GM23338 (cell line): Measurements from ENCODE around the gene BNC1. TPM values are rescaled to one million over a fixed set of nuclear protein-coding genes. Genes with fewer than 3 reads are reported as not detected.
"Not testable (repeated sequence)": the region's sequence is repeated elsewhere in the genome, so short reads cannot be mapped to it uniquely, and the experiment has no call there.

Experiments
- ATAC-seq: fragments of 200-7000 bp; cut with Tn5 transposase; 3 replicates; pipeline ENCODE4 v1.9.1; 2020
- DNase-seq: peaks from one replicate; pipeline ENCODE4 v3.0.0-alpha.2; 2015; ENCODE audit warnings: low spot score
- H2AFZ ChIP-seq: fragments of 200-600 bp; sonication (generic); 2 replicates; pipeline ENCODE4 v1.8.0; 2016; ENCODE audit warnings: antibody characterized with exemption, mild to moderate bottlenecking, moderate library complexity
- H3F3A ChIP-seq: fragments of 200-600 bp; sonication (generic); replicated peaks from 2 replicates; pipeline ENCODE4 v1.8.0; 2017; ENCODE audit warnings: antibody characterized with exemption, mixed run types, low read depth
- H3K27ac ChIP-seq: fragments of 200-600 bp; sonication (generic); 2 replicates; pipeline ENCODE4 v1.6.1; 2016; ENCODE audit warnings: low read depth
- H3K27me3 ChIP-seq: fragments of 200-600 bp; sonication (generic); 2 replicates; pipeline ENCODE4 v1.8.0; 2016; ENCODE audit warnings: mild to moderate bottlenecking, mixed run types, moderate library complexity; ENCODE audit not compliant: insufficient read depth
- H3K36me3 ChIP-seq: fragments of 200-600 bp; sonication (generic); 2 replicates; pipeline ENCODE4 v1.8.0; 2016; ENCODE audit warnings: mild to moderate bottlenecking; ENCODE audit not compliant: insufficient read depth
- H3K4me1 ChIP-seq: fragments of 200-600 bp; sonication (generic); 2 replicates; pipeline ENCODE4 v1.8.0; 2016; ENCODE audit warnings: mild to moderate bottlenecking, moderate library complexity; ENCODE audit not compliant: insufficient read depth
- H3K4me2 ChIP-seq: fragments of 200-600 bp; sonication (generic); 2 replicates; pipeline ENCODE4 v1.7.1; 2017; ENCODE audit warnings: mixed run types
- H3K4me3 ChIP-seq: fragments of 200-600 bp; sonication (generic); 2 replicates; pipeline ENCODE4 v1.6.1; 2016; ENCODE audit warnings: mixed run types
- H3K79me2 ChIP-seq: fragments of 200-600 bp; sonication (generic); replicated peaks from 2 replicates; pipeline ENCODE4 v1.8.0; 2017; ENCODE audit warnings: mild to moderate bottlenecking; ENCODE audit not compliant: insufficient read depth
- H3K9me2 ChIP-seq: fragments of 200-600 bp; sonication (generic); 2 replicates; pipeline ENCODE4 v1.8.0; 2017; ENCODE audit not compliant: insufficient read depth
- H4K20me1 ChIP-seq: fragments of 200-600 bp; sonication (generic); replicated peaks from 2 replicates; pipeline ENCODE4 v1.8.0; 2017; ENCODE audit warnings: mild to moderate bottlenecking; ENCODE audit not compliant: insufficient read depth
- H3K27ac Mint-ChIP-seq: 2 replicates; pipeline ENCODE4 v1.8.0; 2020; ENCODE audit warnings: inconsistent platforms, mild to moderate bottlenecking, moderate library complexity, mixed read lengths
- H3K27me3 Mint-ChIP-seq: 3 replicates; pipeline ENCODE4 v1.8.0; 2022; ENCODE audit warnings: low read depth, mild to moderate bottlenecking, moderate library complexity, mixed read lengths, inconsistent platforms; ENCODE audit not compliant: insufficient read depth, poor library complexity
- H3K36me3 Mint-ChIP-seq: 3 replicates; pipeline ENCODE4 v1.8.0; 2021; ENCODE audit warnings: low read depth, mild to moderate bottlenecking, inconsistent platforms, moderate library complexity, mixed read lengths
- H3K4me1 Mint-ChIP-seq: 3 replicates; pipeline ENCODE4 v1.8.0; 2020; ENCODE audit warnings: mild to moderate bottlenecking, inconsistent platforms, mixed read lengths
- H3K4me3 Mint-ChIP-seq: 3 replicates; pipeline ENCODE4 v1.8.0; 2021; ENCODE audit warnings: moderate library complexity, mild to moderate bottlenecking, inconsistent platforms, mixed read lengths
- H3K9me3 Mint-ChIP-seq: 3 replicates; pipeline ENCODE4 v1.8.0; 2020; ENCODE audit warnings: moderate library complexity, mild to moderate bottlenecking, inconsistent platforms, mixed read lengths
- EZH2phosphoT487 ChIP-seq: fragments of 200-600 bp; sonication (generic); IDR thresholded peaks from one replicate; pipeline ENCODE4 v1.8.1; 2018; ENCODE audit warnings: antibody characterized with exemption; ENCODE audit not compliant: unreplicated experiment
- JUNB ChIP-seq: IDR thresholded peaks from one replicate; pipeline ENCODE4 v1.6.1; 2016; ENCODE audit warnings: antibody characterized with exemption; ENCODE audit not compliant: unreplicated experiment
- NANOG ChIP-seq: IDR thresholded peaks from 2 replicates; pipeline ENCODE4 v1.6.1; 2016; ENCODE audit warnings: antibody characterized with exemption, borderline replicate concordance
- POLR2AphosphoS5 ChIP-seq: IDR thresholded peaks from 2 replicates; pipeline ENCODE4 v1.6.1; 2016; ENCODE audit warnings: antibody characterized with exemption, low read depth
- REST ChIP-seq: IDR thresholded peaks from one replicate; pipeline ENCODE4 v1.6.1; 2018; ENCODE audit warnings: antibody characterized with exemption; ENCODE audit not compliant: unreplicated experiment
- STAT1 ChIP-seq: IDR thresholded peaks from one replicate; pipeline ENCODE4 v1.6.1; 2016; ENCODE audit warnings: antibody characterized with exemption; ENCODE audit not compliant: unreplicated experiment
- ZNF331 ChIP-seq: fragments of 250-450 bp; sonication (Bioruptor Pico); IDR thresholded peaks from 2 replicates; pipeline ENCODE4 v1.5.0; 2020; ENCODE audit warnings: low read depth, mild to moderate bottlenecking, moderate library complexity
- polyA plus RNA-seq: library from polyadenylated mRNA; unstranded; fragments of >200 nt; fragmentation: Nextera tagmentation; extraction: Ambion mirVana; gene quantifications from 2 replicates; pipeline ENCODE4 v1.2.1, GENCODE V29; 2016
- total RNA-seq: library from RNA; depleted of rRNA; stranded (reverse); fragments of >200 nt; shearing (Covaris generic); gene quantifications from 2 replicates; pipeline ENCODE4 v1.2.3, GENCODE V29; 2014
- TF ChIP-seq, protein P1 (sequence below), 2 experiments: fragments of 200-600 bp in 1 of 2; sonication (generic) in 1 of 2; conservative IDR thresholded peaks; 2 replicates each; pipeline versions ENCODE4 v1.5.1 to v1.6.1; 2016 to 2017; ENCODE audit warnings: antibody characterized with exemption in 2 of 2, low read depth in 2 of 2, mild to moderate bottlenecking in 2 of 2, moderate library complexity in 1 of 2
- TF ChIP-seq, protein P2 (sequence below): IDR thresholded peaks from 2 replicates; pipeline ENCODE4 v1.6.1; 2016; ENCODE audit warnings: antibody characterized with exemption

The BNC1 gene
- total and polyA plus RNA-seq, 2 experiments from 2014 or later = 0.26 to 1.1 TPM

DNA sequence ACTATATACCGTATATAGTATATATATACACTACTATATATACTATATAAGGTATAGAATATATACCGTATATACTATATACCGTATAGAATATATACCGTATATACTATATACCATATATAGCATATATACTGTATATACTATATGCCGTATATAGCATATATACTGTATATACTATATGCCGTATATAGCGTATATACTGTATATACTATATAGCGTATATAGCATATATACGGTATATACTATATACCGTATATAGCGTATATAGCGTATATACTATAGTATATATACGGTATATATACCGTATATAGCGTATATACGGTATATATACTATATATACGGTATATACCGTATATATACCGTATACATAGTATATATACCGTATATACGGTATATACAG, 54.2 kb downstream of the BNC1 start (continued):
- TF ChIP-seq REST (no peak), STAT1 (no peak), EZH2phosphoT487 (no peak), POLR2AphosphoS5 (no peak)
- TF ChIP-seq, protein P1, sequence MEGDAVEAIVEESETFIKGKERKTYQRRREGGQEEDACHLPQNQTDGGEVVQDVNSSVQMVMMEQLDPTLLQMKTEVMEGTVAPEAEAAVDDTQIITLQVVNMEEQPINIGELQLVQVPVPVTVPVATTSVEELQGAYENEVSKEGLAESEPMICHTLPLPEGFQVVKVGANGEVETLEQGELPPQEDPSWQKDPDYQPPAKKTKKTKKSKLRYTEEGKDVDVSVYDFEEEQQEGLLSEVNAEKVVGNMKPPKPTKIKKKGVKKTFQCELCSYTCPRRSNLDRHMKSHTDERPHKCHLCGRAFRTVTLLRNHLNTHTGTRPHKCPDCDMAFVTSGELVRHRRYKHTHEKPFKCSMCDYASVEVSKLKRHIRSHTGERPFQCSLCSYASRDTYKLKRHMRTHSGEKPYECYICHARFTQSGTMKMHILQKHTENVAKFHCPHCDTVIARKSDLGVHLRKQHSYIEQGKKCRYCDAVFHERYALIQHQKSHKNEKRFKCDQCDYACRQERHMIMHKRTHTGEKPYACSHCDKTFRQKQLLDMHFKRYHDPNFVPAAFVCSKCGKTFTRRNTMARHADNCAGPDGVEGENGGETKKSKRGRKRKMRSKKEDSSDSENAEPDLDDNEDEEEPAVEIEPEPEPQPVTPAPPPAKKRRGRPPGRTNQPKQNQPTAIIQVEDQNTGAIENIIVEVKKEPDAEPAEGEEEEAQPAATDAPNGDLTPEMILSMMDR (conservative IDR thresholded peaks at IDR 0.05; ENCODE audit: low read depth in 2 of 2) = no peak

GRCh38 chr15:83225449-83225848, 59.0 kb downstream of the BNC1 start:
- no peak for ATAC-seq
- Histone ChIP-seq H3K27ac (no peak overlapping the region), H3K36me3 (no peaks in the 10 kb centered on the region; the same call in 1 of the 2 replicates), H3K27me3 (no peaks in the 10 kb centered on the region), H3F3A (no peaks in the 10 kb centered on the region), H3K4me3 (no peak overlapping the region), H3K4me1 (no peaks in the 10 kb centered on the region), H3K79me2 (no peaks in the 10 kb centered on the region), H3K4me2 (no peak overlapping the region), H4K20me1 (no peaks in the 10 kb centered on the region), H2AFZ (no peak overlapping the region), H3K9me2 (no peaks in the 10 kb centered on the region)
- no peak for DNase-seq
- Mint-ChIP-seq H3K9me3 (peaks cover 53% of the 10 kb centered on the region), H3K4me1 (no peaks in the 10 kb centered on the region), H3K27ac (no peak overlapping the region), H3K4me3 (no peak overlapping the region), H3K36me3 (peaks cover 26% of the 10 kb centered on the region), H3K27me3 (no peaks in the 10 kb centered on the region)
- TF ChIP-seq, protein P2, sequence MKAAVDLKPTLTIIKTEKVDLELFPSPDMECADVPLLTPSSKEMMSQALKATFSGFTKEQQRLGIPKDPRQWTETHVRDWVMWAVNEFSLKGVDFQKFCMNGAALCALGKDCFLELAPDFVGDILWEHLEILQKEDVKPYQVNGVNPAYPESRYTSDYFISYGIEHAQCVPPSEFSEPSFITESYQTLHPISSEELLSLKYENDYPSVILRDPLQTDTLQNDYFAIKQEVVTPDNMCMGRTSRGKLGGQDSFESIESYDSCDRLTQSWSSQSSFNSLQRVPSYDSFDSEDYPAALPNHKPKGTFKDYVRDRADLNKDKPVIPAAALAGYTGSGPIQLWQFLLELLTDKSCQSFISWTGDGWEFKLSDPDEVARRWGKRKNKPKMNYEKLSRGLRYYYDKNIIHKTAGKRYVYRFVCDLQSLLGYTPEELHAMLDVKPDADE = no peak
- no peak for TF ChIP-seq STAT1
- TF ChIP-seq ZNF331 (CRISPR knock-in tag) = no peak
- no peak for TF ChIP-seq NANOG
- TF ChIP-seq JUNB = no peak

- H3K79me2 ChIP-seq, H3K27ac ChIP-seq, H3K27me3 ChIP-seq, H3K4me3 ChIP-seq, H3K36me3 ChIP-seq, H3K4me3 Mint-ChIP-seq, ATAC-seq, H3K27ac Mint-ChIP-seq, DNase-seq, H3K4me1 ChIP-seq, H3K9me2 ChIP-seq, H2AFZ ChIP-seq, H3K4me2 ChIP-seq, H3F3A ChIP-seq, H3K4me1 Mint-ChIP-seq, H3K27me3 Mint-ChIP-seq, H4K20me1 ChIP-seq: not testable (repeated sequence)
- peaks cover 72% of the 10 kb centered on the region for H3K9me3 Mint-ChIP-seq
- peaks cover 38% of the 10 kb centered on the region for H3K36me3 Mint-ChIP-seq
Measured at GRCh38 chr15:83221781-83222180, 62.7 kb downstream of the BNC1 start.
